Measurements from ENCODE around the gene IGFN1. TPM values are rescaled to one million over a fixed set of nuclear protein-coding genes. Genes with fewer than 3 reads are reported as not detected.

IGFN1 gene
- total and polyA plus RNA-seq, 2 experiments from 2014 or later = 0.37 to 3.1 TPM

GRCh38 chr1:201269281-201269680 is 78.7 kb downstream of the IGFN1 start:
- no peaks in the 10 kb centered on the region for H4K20me1 ChIP-seq (ENCODE audit: insufficient read depth, poor library complexity, severe bottlenecking)
- no peak overlapping the region for H3K4me2 ChIP-seq
- TF ChIP-seq EZH2phosphoT487 (IDR thresholded peaks at IDR 0.05; ENCODE audit: low read depth, severe bottlenecking, unreplicated experiment) = no peak
- no peak for TF ChIP-seq EZH2 (IDR thresholded peaks at IDR 0.05; ENCODE audit: borderline replicate concordance)
- TF ChIP-seq, protein P1, sequence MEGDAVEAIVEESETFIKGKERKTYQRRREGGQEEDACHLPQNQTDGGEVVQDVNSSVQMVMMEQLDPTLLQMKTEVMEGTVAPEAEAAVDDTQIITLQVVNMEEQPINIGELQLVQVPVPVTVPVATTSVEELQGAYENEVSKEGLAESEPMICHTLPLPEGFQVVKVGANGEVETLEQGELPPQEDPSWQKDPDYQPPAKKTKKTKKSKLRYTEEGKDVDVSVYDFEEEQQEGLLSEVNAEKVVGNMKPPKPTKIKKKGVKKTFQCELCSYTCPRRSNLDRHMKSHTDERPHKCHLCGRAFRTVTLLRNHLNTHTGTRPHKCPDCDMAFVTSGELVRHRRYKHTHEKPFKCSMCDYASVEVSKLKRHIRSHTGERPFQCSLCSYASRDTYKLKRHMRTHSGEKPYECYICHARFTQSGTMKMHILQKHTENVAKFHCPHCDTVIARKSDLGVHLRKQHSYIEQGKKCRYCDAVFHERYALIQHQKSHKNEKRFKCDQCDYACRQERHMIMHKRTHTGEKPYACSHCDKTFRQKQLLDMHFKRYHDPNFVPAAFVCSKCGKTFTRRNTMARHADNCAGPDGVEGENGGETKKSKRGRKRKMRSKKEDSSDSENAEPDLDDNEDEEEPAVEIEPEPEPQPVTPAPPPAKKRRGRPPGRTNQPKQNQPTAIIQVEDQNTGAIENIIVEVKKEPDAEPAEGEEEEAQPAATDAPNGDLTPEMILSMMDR (IDR thresholded peaks at IDR 0.05; ENCODE audit: poor library complexity) = no peak
- DNase-seq (ENCODE audit: low spot score) = peak; percentile 40
- no peak overlapping the region for H2AFZ ChIP-seq
- no peaks in the 10 kb centered on the region for H3K9me3 ChIP-seq (ENCODE audit: low read depth)
- no peak overlapping the region for H3K4me3 ChIP-seq
- no peaks in the 10 kb centered on the region for H3K27me3 ChIP-seq
- H3K36me3 ChIP-seq (replicated peaks; ENCODE audit: insufficient read depth, low read depth) = no peaks in the 10 kb centered on the region
- H3K4me1 ChIP-seq (ENCODE audit: insufficient read depth) = no peaks in the 10 kb centered on the region
- 81% methylated on average over 7 of the region's 7 CpGs for WGBS (ENCODE audit: low lambda C conversion rate, missing lambda C conversion rate)
- no peaks in the 10 kb centered on the region for H3K9me2 ChIP-seq (replicated peaks; ENCODE audit: insufficient read depth)
- peak overlapping the region; percentile 75 for H3K27ac ChIP-seq
- no peaks in the 10 kb centered on the region for H3K79me2 ChIP-seq

- no peak overlapping the region for H3K4me3 ChIP-seq
- DNase-seq (ENCODE audit: low spot score) = no peak
- no peaks in the 10 kb centered on the region for H4K20me1 ChIP-seq (ENCODE audit: insufficient read depth, poor library complexity, severe bottlenecking)
- H3K9me3 ChIP-seq (ENCODE audit: low read depth) = no peaks in the 10 kb centered on the region
- 90% methylated on average over 6 of the region's 6 CpGs for WGBS (ENCODE audit: low lambda C conversion rate, missing lambda C conversion rate)
- no peak overlapping the region for H3K4me2 ChIP-seq
- TF ChIP-seq, protein P1 (IDR thresholded peaks at IDR 0.05; ENCODE audit: poor library complexity) = no peak
- TF ChIP-seq EZH2phosphoT487 (IDR thresholded peaks at IDR 0.05; ENCODE audit: low read depth, severe bottlenecking, unreplicated experiment) (no peak), EZH2 (IDR thresholded peaks at IDR 0.05; ENCODE audit: borderline replicate concordance) (no peak)
- no peak overlapping the region for H2AFZ ChIP-seq
- no peaks in the 10 kb centered on the region for H3K4me1 ChIP-seq (ENCODE audit: insufficient read depth)
- no peaks in the 10 kb centered on the region for H3K36me3 ChIP-seq (replicated peaks; ENCODE audit: insufficient read depth, low read depth)
- no peaks in the 10 kb centered on the region for H3K27me3 ChIP-seq
- H3K79me2 ChIP-seq = no peaks in the 10 kb centered on the region
- H3K9me2 ChIP-seq (replicated peaks; ENCODE audit: insufficient read depth) = no peaks in the 10 kb centered on the region
- H3K27ac ChIP-seq = no peak overlapping the region
Observed at GRCh38 chr1:201269900-201270410, 79.3 kb downstream of the IGFN1 start.

- Histone ChIP-seq H3K27me3 (no peaks in the 10 kb centered on the region), H3K9me3 (ENCODE audit: low read depth) (no peaks in the 10 kb centered on the region), H3K27ac (no peak overlapping the region), H2AFZ (no peak overlapping the region), H3K4me1 (ENCODE audit: insufficient read depth) (no peaks in the 10 kb centered on the region), H4K20me1 (ENCODE audit: insufficient read depth, poor library complexity, severe bottlenecking) (no peaks in the 10 kb centered on the region), H3K4me3 (no peak overlapping the region), H3K9me2 (replicated peaks; ENCODE audit: insufficient read depth) (no peaks in the 10 kb centered on the region), H3K79me2 (no peaks in the 10 kb centered on the region), H3K4me2 (no peak overlapping the region), H3K36me3 (replicated peaks; ENCODE audit: insufficient read depth, low read depth) (no peaks in the 10 kb centered on the region)
- TF ChIP-seq, protein P1 (IDR thresholded peaks at IDR 0.05; ENCODE audit: poor library complexity) = no peak
- TF ChIP-seq EZH2phosphoT487 (IDR thresholded peaks at IDR 0.05; ENCODE audit: low read depth, severe bottlenecking, unreplicated experiment) (no peak), EZH2 (IDR thresholded peaks at IDR 0.05; ENCODE audit: borderline replicate concordance) (no peak)
- 78% methylated on average over 6 of the region's 6 CpGs for WGBS (ENCODE audit: low lambda C conversion rate, missing lambda C conversion rate)
- DNase-seq (ENCODE audit: low spot score) = no peak
Observed at GRCh38 chr1:201270616-201271390, 80.2 kb downstream of the IGFN1 start.
